ENCODE data around the gene SESN2.

SESN2 gene

DNA sequence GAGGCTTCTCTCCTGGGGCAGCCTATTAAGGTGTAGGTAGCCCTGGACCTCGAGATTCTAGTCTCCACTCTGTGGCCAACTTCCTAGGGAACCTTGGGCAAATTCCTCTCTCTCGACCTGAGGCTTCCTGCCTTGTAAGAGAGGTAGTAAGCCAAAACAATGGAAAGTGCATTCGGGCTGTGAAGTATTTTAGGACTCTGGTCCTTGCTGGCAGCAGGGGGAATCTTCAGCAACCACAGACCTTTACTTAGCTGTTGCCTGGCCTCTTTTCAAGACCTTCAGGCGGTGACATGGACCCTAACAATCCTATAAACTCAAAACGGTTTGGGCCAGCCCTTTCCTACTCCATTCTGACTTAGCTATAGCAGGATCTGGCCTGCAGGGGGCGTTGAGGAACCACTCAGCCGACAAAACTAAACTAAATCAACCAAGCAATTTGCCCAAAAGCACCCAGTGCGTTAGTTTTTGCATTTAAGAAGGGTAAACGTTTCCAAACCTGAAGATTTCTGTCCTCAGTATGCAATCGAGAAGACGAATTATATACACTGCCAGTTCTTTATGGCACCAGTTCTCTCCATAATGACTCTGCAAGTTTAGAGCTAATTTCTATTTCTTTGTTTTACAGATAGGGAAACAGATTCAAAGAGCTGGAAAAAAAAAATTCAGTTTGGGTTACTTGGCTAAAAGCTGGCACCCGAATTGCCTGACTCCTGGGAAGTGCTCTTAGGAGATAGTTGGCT, 10.9 kb upstream of the SESN2 start:
- H3K4me3 ChIP-seq: no peak overlapping the region
- H3K27ac ChIP-seq: peak overlapping the region in 20 of 21 experiments; percentile 43 to 95 (median 80)

DNA sequence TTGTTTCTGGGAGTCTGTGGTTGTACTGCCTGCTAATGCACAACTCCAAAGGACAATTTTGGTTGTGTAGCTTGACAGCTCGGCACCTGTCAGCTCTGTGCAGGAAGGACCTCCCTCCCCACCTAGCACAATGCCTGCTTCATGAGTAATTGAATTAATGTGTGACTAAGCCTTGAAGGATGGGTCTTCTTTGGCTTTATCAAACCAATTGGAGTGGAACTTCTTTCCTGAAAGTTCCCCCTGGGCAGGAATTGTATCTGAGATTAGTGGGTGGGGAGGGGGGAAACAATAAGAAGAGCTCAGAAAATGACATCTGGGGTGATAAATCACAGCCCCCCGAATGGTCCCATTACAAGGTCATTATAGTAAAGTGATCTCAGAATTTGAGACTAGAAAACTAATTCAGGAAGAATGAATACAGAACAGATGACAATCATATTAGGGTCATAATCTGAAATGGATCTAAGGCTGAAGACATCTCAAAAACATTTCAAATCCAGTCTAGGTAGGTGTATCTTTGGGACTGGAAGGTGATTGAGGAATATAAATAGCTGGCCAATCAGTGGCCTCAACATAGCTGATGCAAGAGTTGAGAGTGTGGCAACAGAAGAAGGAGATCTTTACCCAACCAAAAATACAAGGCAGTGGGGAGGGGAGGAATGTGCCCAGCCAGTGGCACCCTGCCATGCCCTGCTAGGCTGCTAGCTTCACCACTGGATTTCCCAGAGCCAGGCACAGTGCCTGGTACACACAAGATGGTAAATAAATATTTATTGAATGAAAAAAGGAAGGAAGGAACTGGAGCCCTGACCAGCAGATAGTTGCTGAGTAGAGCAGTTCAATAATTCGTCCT, 10.1 kb upstream of the SESN2 start:
- H3K27ac ChIP-seq: peak overlapping the region in 17 of 21 experiments; percentile 10 to 95 (median 78)
- no peak overlapping the region for H3K4me3 ChIP-seq

DNA sequence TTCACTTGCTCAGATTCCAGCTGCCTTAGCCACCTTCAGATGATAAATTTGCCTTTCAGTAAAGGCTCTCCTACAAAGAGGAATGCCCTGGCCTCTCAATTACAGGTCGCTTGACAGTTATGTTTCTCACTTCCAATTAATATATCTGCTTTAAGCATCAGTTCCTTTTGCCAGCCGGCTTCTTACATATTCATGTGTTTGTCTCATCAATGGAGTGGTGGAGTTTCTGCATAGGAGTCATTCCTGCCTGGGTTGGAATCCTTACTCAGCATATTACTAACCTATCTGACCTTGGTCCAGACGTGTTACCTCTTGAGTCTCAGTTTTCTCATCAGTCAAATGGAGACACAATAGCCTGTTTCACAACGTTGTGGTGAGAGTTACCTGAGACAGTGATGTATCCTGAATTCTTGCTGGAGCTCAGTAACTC, 9.4 kb upstream of the SESN2 start:
- H3K27ac ChIP-seq: peak overlapping the region in 10 of 21 experiments; percentile 26 to 95 (median 72)
- no peak overlapping the region for H3K4me3 ChIP-seq

DNA sequence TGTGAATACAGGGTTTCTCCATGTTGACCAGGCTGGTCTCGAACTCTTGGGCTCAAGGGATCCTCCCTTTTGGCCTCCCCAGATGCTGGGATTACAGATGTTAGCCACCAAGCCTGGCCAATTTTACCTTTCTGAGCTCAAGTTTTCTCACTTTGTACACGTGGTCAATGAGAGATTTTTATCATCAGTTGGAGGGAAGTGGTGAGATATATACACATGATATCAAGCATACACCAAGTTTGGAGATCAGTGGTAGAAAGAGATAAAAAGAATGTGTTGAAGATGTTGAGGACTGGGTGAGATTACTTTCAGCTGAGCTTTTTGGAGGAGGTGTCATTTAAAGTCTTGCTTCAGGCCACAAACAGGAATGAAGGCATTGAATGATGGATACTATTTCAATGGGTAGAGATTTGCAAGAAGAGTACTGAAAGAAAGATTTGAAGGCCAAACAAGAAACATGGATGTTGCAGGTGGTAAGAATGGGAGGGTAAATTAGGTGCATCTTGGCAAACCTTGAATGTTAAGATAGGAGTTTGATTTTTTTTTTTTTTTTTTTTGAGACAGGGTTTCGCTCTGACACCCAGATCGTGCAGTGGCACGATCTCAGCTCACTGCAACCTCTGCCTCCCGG, 3.0 kb upstream of the SESN2 start:
- Histone ChIP-seq H3K27ac (peak overlapping the region in 2 of 21 experiments; percentile 44 to 64), H3K4me3 (no peak overlapping the region)

DNA sequence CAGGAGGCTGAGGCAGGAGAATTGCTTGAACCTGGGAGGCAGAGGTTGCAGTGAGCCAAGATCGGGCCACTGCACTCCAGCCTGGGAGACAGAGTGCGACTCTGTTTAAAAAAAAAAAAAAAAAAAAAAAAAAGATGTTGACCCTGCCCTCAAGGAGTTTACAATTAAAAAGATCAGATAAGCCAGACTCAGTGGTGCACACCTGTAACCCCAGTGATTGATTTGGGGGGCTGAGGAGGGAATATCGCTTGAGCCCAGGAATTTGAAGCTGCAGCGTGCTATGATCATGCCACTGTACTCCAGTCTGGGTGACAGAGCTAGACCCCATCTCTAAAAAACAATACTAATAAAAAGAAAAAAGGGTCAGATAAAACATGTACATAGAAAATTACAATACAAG, 1.6 kb upstream of the SESN2 start:
- no peak overlapping the region for H3K27ac ChIP-seq
- no peak overlapping the region for H3K4me3 ChIP-seq

DNA sequence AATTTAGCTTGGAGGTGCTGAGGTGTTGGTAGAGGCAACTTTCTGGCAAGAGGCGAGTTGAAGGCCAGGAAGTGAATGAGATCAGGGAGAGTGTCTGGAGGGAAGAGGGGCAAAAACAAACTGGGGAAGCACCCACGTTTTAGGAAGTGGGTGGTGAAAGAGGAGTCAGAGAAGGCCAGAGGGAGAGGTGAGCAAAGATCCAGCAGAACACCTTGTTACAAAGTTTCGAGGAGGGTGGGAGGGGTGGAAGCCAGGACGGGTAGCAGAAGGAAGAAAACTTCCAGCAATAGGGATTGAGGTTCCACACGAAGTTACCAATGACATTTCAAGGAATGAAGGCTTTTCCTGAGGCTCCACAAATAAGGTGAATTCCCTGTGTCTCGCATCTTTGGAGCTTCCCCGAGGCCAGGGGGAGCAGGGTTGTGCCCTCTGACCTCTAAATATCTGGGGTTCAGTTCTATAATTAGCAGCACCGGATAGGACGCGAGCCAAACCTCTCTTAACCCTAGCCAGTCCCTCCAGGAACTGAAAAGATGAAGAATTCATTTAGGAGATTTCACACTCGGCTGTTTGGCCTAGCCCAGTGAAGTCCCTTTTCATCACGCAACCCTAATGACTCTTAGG, 578 bp upstream of the SESN2 start:
- peak overlapping the region in 17 of 21 experiments; percentile 9 to 93 (median 67) for H3K27ac ChIP-seq
- H3K4me3 ChIP-seq: peak overlapping the region in 5 of 7 experiments; percentile 86 to 100 (median 97)

DNA sequence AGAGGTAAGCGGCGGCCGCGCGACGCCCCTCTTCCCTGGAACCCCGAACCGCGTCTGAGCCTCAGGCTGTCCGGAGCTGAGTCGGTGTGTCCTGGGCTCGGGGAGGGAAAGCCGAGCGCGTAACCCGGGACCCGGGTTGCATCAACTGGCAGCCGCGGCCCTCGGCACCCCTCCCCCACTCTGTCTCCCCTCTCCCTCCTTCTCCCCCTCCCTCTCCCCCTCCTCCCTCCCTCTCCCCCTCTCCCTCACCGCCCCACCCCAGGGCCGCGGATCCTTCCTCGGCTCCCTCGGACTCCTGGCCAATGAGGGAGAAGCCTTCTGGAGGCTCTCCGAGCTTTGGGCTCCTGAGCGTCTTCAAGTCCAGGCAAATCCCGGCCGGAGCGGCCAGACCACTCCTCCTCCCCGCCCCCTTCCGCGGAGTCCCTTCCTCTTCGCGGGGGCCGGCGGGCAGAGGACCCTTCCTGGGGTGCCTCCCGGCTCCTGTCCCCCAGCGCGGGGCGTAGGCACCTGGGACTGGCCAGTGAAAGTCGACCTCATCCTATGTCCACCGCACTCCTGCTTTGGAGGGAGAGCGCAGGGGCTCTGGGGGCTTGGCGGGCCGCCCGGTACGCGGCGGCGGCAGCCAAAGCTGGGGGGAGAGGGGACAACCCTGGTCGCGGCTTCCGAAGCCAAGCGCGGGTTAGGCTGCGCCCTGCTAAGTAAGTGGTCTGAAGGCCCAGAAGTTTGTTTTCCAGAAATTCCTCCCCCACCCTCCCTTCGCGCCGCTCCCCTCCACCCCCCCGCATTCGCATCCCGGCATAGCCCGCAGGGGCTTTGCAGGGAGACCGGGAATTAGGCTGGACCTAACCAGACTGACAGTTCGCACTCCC, 850 bp downstream of the SESN2 start:
- peak overlapping the region; percentile 15 to 93 (median 86) for H3K27ac ChIP-seq
- H3K4me3 ChIP-seq: peak overlapping the region; percentile 82 to 100 (median 93)

DNA sequence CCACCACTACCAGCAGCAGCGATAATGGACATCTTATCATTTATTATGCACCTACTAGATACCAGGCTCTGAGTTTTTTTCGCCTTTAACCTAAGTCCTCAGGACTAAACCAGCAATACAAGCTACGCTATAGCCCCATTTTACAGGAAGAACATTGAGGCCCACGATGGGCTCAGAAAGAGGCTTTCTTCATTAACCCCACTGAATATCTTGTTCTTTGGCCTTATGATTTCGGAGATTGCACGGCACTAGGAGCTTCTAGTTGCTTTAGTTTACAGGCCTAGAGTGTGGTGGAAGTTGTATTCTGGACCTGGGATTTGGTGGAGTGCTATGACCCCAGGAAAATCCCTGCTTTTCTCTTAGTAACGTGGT, 1.5 kb downstream of the SESN2 start:
- peak overlapping the region; percentile 82 to 100 (median 93) for H3K4me3 ChIP-seq
- H3K27ac ChIP-seq: peak overlapping the region in 9 of 21 experiments; percentile 80 to 93 (median 87)

DNA sequence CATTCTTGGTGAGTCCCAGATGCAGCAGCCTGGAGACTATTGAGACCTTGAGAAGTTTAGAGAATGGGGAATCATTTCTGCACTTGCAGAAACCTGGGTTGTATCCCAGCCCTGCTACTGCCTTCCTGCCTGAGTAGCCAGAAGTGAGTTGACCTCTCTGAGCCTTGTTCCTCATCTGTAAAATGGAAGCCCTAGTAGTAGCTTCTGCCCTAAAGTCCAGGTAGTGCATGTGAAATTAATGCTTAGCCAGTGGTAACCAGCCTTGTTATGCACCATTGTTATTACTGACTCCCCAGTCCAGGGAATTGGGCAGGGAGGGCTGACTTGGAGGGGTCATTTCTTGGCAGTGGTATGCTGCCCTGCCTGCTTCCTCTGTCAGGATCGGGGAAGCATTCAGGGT, 5.6 kb downstream of the SESN2 start:
- Histone ChIP-seq H3K4me3 (no peak overlapping the region), H3K27ac (no peak overlapping the region)

DNA sequence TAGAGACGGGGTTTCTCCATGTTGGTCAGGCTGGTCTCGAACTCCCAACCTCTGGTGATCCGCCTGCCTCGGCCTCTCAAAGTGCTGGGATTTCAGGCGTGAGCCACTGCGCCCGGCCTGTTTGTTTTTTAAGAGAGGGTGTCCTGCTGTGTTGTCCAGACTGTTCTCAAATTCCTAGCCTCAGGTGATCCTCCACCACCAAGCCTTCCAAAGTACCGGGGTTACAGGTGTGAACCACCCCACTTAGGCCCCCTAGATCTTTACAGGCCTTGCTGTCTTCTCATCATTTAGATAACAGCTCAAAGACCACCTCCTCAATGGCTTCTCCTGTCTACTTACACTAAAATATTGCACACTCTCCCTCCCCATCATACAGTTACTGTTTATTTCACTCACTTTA, 6.3 kb downstream of the SESN2 start:
- Histone ChIP-seq H3K4me3 (no peak overlapping the region), H3K27ac (no peak overlapping the region)

DNA sequence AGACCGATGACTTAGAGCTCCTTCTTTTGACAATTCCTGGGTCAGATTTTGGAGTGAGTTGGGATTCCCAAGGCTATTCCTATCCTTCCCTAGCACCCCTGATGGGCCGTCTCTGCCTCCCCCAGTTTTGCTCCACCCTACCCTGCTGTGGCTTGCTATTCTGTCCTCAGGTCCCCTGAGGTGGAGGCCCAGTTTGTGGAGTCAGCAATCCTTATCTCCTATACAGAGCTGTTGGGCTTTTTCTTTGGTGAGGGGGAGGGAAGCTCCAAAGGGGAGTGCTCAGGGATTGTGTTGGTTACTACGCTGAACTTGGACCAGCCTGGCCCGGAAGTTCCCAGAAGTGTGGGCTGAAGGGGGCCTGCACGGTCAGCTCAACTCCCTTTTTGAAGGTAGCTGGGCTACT, 7.6 kb downstream of the SESN2 start:
- no peak overlapping the region for H3K27ac ChIP-seq
- no peak overlapping the region for H3K4me3 ChIP-seq

DNA sequence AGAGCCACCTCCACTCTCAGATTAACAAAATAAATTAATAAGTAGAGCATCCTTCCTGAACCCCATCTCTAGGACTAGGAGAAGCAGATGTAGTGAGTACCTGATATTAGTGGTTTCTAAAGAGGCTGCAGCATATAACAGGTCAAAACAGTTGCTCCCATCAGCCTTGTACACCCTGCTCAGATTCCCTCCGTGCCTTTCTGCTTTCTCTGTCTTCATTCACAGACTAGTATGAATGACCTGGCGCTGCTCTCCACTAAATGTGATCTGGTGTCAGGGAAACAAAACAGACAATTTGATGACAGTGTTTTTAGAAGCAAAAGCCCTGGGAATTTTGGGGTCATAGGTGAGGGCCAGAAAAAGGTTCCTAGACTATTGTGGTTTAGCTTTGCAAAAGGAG, 8.3 kb downstream of the SESN2 start:
- Histone ChIP-seq H3K27ac (no peak overlapping the region), H3K4me3 (no peak overlapping the region)

DNA sequence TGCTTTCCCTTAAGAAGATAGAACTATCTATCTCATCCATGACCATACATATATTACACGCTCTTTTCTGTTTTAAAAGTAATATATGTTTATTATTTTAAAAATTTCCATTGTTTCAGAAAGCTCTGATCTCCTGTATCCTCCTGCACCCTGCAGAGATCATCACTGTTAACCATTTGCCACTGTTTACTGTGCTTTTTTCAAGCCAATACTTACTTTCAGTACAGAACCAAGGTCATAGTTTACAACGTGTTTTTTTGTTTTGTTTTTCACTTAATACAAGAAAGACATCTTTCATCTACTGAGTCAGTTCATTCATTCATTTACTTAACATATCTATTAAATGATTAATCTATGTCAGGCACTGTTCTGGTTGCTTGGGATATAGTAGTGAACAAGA, 10.2 kb downstream of the SESN2 start:
- H3K4me3 ChIP-seq: no peak overlapping the region
- H3K27ac ChIP-seq: no peak overlapping the region

DNA sequence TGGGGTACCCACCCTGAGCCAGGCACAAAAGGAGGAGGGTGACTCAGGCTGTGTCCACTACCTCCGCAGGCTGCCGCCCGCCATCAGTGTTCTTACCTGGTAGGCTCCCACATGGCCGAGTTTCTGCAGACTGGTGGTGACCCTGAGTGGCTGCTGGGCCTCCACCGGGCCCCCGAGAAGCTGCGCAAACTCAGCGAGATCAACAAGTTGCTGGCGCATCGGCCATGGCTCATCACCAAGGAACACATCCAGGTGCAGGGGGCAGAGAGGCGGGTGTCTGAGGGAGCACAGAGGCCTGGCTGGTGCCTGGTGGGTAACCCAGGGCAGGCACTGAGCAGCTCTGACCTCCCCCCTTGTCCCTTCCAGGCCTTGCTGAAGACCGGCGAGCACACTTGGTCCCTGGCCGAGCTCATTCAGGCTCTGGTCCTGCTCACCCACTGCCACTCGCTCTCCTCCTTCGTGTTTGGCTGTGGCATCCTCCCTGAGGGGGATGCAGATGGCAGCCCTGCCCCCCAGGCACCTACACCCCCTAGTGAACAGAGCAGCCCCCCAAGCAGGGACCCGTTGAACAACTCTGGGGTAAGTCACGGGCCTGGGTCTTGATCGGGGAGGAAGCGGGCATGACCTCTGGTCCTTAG, 13.0 kb downstream of the SESN2 start:
- Histone ChIP-seq H3K4me3 (no peak overlapping the region), H3K27ac (no peak overlapping the region)

DNA sequence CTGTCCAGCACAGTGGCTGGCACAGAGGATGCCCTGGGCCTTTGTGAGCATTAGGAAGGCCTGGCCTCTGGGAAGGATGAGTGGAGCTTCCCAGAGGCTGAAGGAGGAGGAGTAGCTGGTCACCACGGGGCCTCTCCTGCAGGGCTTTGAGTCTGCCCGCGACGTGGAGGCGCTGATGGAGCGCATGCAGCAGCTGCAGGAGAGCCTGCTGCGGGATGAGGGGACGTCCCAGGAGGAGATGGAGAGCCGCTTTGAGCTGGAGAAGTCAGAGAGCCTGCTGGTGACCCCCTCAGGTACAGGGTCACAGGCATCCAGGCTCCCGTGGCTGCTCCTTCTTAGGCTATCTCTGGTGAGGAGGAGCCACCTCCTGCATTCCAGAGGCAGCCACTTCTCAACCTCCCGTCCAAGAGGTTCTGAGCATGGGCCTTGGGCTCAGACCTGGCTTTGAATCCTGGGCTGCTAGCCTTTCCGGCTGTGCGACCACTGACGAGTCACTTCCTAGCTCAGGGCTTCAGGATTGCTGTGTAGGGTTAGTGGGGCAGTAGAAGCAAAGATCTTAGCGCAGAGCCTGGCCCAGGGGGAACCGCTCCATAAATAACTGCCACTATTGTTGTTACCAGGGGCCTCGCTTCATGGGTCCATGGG, 14.0 kb downstream of the SESN2 start:
- H3K4me3 ChIP-seq: no peak overlapping the region

DNA sequence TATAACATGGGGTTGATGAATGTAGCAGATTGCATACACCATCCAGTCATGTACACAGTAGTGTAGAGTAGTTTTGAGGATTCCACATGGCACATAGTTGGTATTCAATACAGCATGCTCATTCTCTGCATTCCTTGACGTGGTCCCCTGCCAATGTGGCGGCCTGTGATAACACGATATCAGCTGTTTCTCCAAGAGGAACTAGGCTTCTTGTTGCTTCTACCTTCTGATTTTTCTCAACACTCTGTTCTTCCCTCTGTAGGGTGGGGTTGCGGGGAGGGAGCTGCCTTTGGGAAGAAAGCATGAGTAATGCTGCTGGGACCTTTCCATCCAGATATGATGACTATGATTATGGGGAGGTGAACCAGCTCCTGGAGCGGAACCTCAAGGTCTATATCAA, 19.4 kb downstream of the SESN2 start:
- Histone ChIP-seq H3K4me3 (no peak overlapping the region), H3K27ac (no peak overlapping the region)

More for the DNA sequence above, 14.0 kb downstream of the SESN2 start:
- no peak overlapping the region for H3K27ac ChIP-seq

DNA sequence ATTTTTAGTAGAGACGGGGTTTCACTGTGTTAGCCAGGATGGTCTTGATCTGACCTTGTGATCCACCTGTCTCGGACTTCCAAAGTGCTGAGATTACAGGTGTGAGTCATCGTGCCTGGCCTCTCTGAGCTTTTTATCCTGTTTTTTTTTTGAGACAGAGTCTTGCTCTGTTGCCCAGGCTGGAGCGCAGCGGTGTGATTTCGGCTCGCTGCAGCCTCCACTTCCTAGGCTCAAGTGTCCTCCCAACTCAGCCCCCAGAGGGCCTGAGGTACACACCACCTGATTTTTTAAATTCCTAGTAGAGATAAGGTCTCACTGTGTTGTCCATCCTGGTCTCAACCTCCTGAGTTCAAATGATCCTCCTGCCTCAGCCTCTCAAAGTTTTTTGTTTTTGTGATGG, 20.4 kb downstream of the SESN2 start:
- Histone ChIP-seq H3K27ac (no peak overlapping the region), H3K4me3 (no peak overlapping the region)

DNA sequence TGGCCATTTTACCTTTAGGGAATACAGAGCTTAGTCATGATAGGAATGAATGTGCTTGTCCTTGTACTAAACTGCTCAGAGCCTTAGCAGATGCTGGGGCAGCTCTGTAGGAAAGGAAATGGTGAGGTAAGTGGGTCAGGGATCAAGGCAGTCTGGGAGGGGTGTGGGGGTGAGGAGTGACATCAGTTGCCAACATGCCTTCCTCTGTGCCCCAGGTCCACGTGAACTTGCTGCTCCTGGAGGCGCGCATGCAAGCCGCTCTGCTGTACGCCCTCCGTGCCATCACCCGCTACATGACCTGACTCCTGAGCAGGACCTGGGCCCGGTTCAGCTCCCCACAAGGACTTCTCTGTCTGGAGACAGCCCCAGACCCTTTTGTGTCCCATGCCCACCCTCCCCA, 21.2 kb downstream of the SESN2 start:
- Histone ChIP-seq H3K27ac (peak overlapping the region in 2 of 21 experiments; percentile 16 to 41), H3K4me3 (no peak overlapping the region)
